SU-DHL-6 (cell line): ENCODE data around the gene ARHGEF28.

Experiments
- EZH2phosphoT487 ChIP-seq: fragments of 200-600 bp; sonication (generic), shearing (Covaris generic); conservative IDR thresholded peaks from 2 replicates; pipeline ENCODE4 v1.6.1; 2018; ENCODE audit warnings: mild to moderate bottlenecking, antibody characterized with exemption, low read length, moderate library complexity, mixed read lengths
- TF ChIP-seq, protein P1 (sequence below): fragments of 200-600 bp; sonication (generic); IDR thresholded peaks from one replicate; pipeline ENCODE4 v1.5.1; 2017; ENCODE audit warnings: antibody characterized with exemption, mild to moderate bottlenecking, low read length, moderate library complexity; ENCODE audit not compliant: insufficient read depth, poor library complexity, severe bottlenecking

DNA sequence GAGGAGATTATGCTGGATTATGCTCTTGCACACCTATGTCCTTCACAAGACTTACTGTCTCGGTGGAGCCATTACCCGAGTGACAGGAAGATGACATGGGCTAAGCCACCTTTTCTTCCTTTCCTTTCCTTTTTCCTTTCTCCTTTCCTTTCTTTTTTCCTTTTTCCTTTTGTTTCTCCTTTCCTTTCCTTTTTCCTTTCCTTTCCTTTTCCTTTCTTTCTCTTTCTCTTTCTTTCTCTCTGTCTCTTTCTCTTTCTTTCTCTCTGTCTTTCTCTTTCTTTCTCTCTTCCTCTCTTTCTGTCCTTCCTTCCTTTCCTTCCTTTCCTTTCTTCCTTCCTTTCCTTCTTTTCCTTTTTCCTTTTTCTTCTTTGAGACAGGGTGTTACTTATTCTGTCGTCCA lies 202.5 kb downstream of the ARHGEF28 start:
- TF ChIP-seq, protein P1, sequence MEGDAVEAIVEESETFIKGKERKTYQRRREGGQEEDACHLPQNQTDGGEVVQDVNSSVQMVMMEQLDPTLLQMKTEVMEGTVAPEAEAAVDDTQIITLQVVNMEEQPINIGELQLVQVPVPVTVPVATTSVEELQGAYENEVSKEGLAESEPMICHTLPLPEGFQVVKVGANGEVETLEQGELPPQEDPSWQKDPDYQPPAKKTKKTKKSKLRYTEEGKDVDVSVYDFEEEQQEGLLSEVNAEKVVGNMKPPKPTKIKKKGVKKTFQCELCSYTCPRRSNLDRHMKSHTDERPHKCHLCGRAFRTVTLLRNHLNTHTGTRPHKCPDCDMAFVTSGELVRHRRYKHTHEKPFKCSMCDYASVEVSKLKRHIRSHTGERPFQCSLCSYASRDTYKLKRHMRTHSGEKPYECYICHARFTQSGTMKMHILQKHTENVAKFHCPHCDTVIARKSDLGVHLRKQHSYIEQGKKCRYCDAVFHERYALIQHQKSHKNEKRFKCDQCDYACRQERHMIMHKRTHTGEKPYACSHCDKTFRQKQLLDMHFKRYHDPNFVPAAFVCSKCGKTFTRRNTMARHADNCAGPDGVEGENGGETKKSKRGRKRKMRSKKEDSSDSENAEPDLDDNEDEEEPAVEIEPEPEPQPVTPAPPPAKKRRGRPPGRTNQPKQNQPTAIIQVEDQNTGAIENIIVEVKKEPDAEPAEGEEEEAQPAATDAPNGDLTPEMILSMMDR, result no peak
- TF ChIP-seq EZH2phosphoT487, result no peak
